ENCODE data around the gene ZNF473. TPM values are rescaled to one million over a fixed set of nuclear protein-coding genes. Genes with fewer than 3 reads are reported as not detected.
"Not testable (repeated sequence)": the region's sequence is repeated elsewhere in the genome, so short reads cannot be mapped to it uniquely, and the experiment has no call there.

ZNF473 gene
- total RNA-seq, 2 experiments from 2014 or later: 11.8 to 12.7 TPM

- Mint-ChIP-seq H3K27ac (no peak overlapping the region), H3K36me3 (peaks cover 64% of the 10 kb centered on the region), H3K9me3 (peaks cover 36% of the 10 kb centered on the region), H3K27me3 (peaks cover 14% of the 10 kb centered on the region), H3K4me1 (peaks cover 8% of the 10 kb centered on the region), H3K4me3 (no peak overlapping the region)
- POLR2A ChIA-PET: no interaction called here
- ATAC-seq (ENCODE audit: low read depth): no peak
- DNase-seq: peak; percentile 43
These were observed 21.1 kb downstream of the ZNF473 start for GRCh38 chr19:50046649-50047503.

GRCh38 chr19:50047671-50048070 is 21.9 kb downstream of the ZNF473 start:
- H3K4me1 Mint-ChIP-seq: peaks cover 8% of the 10 kb centered on the region
- H3K27ac Mint-ChIP-seq: no peak overlapping the region
- no peak overlapping the region for H3K4me3 Mint-ChIP-seq
- peaks cover 56% of the 10 kb centered on the region for H3K36me3 Mint-ChIP-seq
- peaks cover 34% of the 10 kb centered on the region for H3K9me3 Mint-ChIP-seq
- ATAC-seq (ENCODE audit: low read depth) (no peak), DNase-seq (no peak)
- POLR2A ChIA-PET: no interaction called here
- H3K27me3 Mint-ChIP-seq: peaks cover 18% of the 10 kb centered on the region

GRCh38 chr19:50050406-50051227 is 24.8 kb downstream of the ZNF473 start:
- POLR2A ChIA-PET: no interaction called here
- ATAC-seq (ENCODE audit: low read depth) (peak; percentile 69), DNase-seq (peak; percentile 71)
- Mint-ChIP-seq H3K4me1 (peaks cover 11% of the 10 kb centered on the region), H3K27ac (peak overlapping the region; percentile 73), H3K36me3 (peaks cover 28% of the 10 kb centered on the region), H3K27me3 (peaks cover 24% of the 10 kb centered on the region), H3K9me3 (peaks cover 10% of the 10 kb centered on the region), H3K4me3 (peak overlapping the region; percentile 84)

GRCh38 chr19:50051228-50051895 is 25.6 kb downstream of the ZNF473 start:
- H3K4me1 Mint-ChIP-seq: peaks cover 11% of the 10 kb centered on the region
- H3K4me3 Mint-ChIP-seq: peak overlapping the region; percentile 84
- POLR2A ChIA-PET; DNase-seq; ATAC-seq (ENCODE audit: low read depth); H3K9me3 Mint-ChIP-seq: not testable (repeated sequence)
- peaks cover 24% of the 10 kb centered on the region for H3K27me3 Mint-ChIP-seq
- peaks cover 21% of the 10 kb centered on the region for H3K36me3 Mint-ChIP-seq
- peak overlapping the region; percentile 73 for H3K27ac Mint-ChIP-seq

- POLR2A ChIA-PET: no interaction called here
- ATAC-seq (ENCODE audit: low read depth): no peak
- peaks cover 24% of the 10 kb centered on the region for H3K27me3 Mint-ChIP-seq
- no peak for DNase-seq
- peaks cover 11% of the 10 kb centered on the region for H3K4me1 Mint-ChIP-seq
- H3K4me3 Mint-ChIP-seq: no peak overlapping the region
- H3K36me3 Mint-ChIP-seq: peaks cover 15% of the 10 kb centered on the region
- H3K27ac Mint-ChIP-seq: no peak overlapping the region
- H3K9me3 Mint-ChIP-seq: peaks cover 2% of the 10 kb centered on the region
These were observed 26.2 kb downstream of the ZNF473 start for GRCh38 chr19:50051964-50052363.

- ATAC-seq (ENCODE audit: low read depth): no peak
- peaks cover 2% of the 10 kb centered on the region for H3K9me3 Mint-ChIP-seq
- H3K36me3 Mint-ChIP-seq: peaks cover 6% of the 10 kb centered on the region
- H3K27ac Mint-ChIP-seq: no peak overlapping the region
- peaks cover 24% of the 10 kb centered on the region for H3K27me3 Mint-ChIP-seq
- no peak overlapping the region for H3K4me3 Mint-ChIP-seq
- DNase-seq: no peak
- peaks cover 11% of the 10 kb centered on the region for H3K4me1 Mint-ChIP-seq
- POLR2A ChIA-PET: interaction anchor here (0.6 kb wide), 2 partner anchors 41 to 281 kb away, joined by 3 read pairs; no protein-coding TSS in a partner anchor
These were observed 27.3 kb downstream of the ZNF473 start for GRCh38 chr19:50053119-50053518.

- ATAC-seq (ENCODE audit: low read depth) (no peak), DNase-seq (no peak)
- Mint-ChIP-seq H3K27me3 (peaks cover 4% of the 10 kb centered on the region), H3K4me1 (no peaks in the 10 kb centered on the region), H3K4me3 (no peak overlapping the region), H3K9me3 (peaks cover 4% of the 10 kb centered on the region), H3K36me3 (peaks cover 1% of the 10 kb centered on the region), H3K27ac (no peak overlapping the region)
- POLR2A ChIA-PET: no interaction called here
These were observed 32.6 kb downstream of the ZNF473 start for GRCh38 chr19:50058425-50058824.

GRCh38 chr19:50059045-50059444 is 33.2 kb downstream of the ZNF473 start:
- POLR2A ChIA-PET: no interaction called here
- H3K36me3 Mint-ChIP-seq: peaks cover 1% of the 10 kb centered on the region
- no peak overlapping the region for H3K27ac Mint-ChIP-seq
- no peak for ATAC-seq (ENCODE audit: low read depth)
- H3K4me3 Mint-ChIP-seq: no peak overlapping the region
- no peak for DNase-seq
- H3K9me3 Mint-ChIP-seq: peaks cover 4% of the 10 kb centered on the region
- H3K27me3 Mint-ChIP-seq: no peaks in the 10 kb centered on the region
- H3K4me1 Mint-ChIP-seq: no peaks in the 10 kb centered on the region

GRCh38 chr19:50060107-50060506 is 34.3 kb downstream of the ZNF473 start:
- Mint-ChIP-seq H3K4me1 (no peaks in the 10 kb centered on the region), H3K36me3 (peaks cover 1% of the 10 kb centered on the region), H3K27me3 (peaks cover 3% of the 10 kb centered on the region), H3K27ac (no peak overlapping the region), H3K9me3 (peaks cover 4% of the 10 kb centered on the region), H3K4me3 (no peak overlapping the region)
- DNase-seq (no peak), ATAC-seq (ENCODE audit: low read depth) (no peak)
- POLR2A ChIA-PET: no interaction called here

GRCh38 chr19:50061650-50062049 is 35.8 kb downstream of the ZNF473 start:
- H3K4me1 Mint-ChIP-seq: no peaks in the 10 kb centered on the region
- ATAC-seq (ENCODE audit: low read depth): no peak
- POLR2A ChIA-PET: no interaction called here
- DNase-seq: no peak
- peaks cover 3% of the 10 kb centered on the region for H3K27me3 Mint-ChIP-seq
- H3K27ac Mint-ChIP-seq: no peak overlapping the region
- H3K36me3 Mint-ChIP-seq: peaks cover 1% of the 10 kb centered on the region
- H3K4me3 Mint-ChIP-seq: no peak overlapping the region
- peaks cover 4% of the 10 kb centered on the region for H3K9me3 Mint-ChIP-seq

GRCh38 chr19:50065938-50066337 is 40.1 kb downstream of the ZNF473 start:
- Mint-ChIP-seq H3K27ac (no peak overlapping the region), H3K36me3 (no peaks in the 10 kb centered on the region), H3K4me3 (no peak overlapping the region), H3K9me3 (no peaks in the 10 kb centered on the region), H3K4me1 (no peaks in the 10 kb centered on the region), H3K27me3 (peaks cover 3% of the 10 kb centered on the region)
- POLR2A ChIA-PET: no interaction called here
- no peak for ATAC-seq (ENCODE audit: low read depth)
- no peak for DNase-seq

GRCh38 chr19:50067575-50067974 is 41.8 kb downstream of the ZNF473 start:
- Mint-ChIP-seq H3K4me1 (no peaks in the 10 kb centered on the region), H3K27me3 (peaks cover 3% of the 10 kb centered on the region), H3K4me3 (no peak overlapping the region), H3K9me3 (no peaks in the 10 kb centered on the region), H3K36me3 (no peaks in the 10 kb centered on the region), H3K27ac (no peak overlapping the region)
- POLR2A ChIA-PET: no interaction called here
- DNase-seq (no peak), ATAC-seq (ENCODE audit: low read depth) (no peak)

GRCh38 chr19:50068382-50068781 is 42.6 kb downstream of the ZNF473 start:
- H3K27me3 Mint-ChIP-seq; ATAC-seq (ENCODE audit: low read depth); H3K36me3 Mint-ChIP-seq; H3K4me1 Mint-ChIP-seq; H3K27ac Mint-ChIP-seq; H3K4me3 Mint-ChIP-seq; POLR2A ChIA-PET; DNase-seq; H3K9me3 Mint-ChIP-seq: not testable (repeated sequence)
